ENCODE measurements around the gene SOWAHD.
"Not testable (repeated sequence)": the region's sequence is repeated elsewhere in the genome, so short reads cannot be mapped to it uniquely, and the experiment has no call there.

SOWAHD gene, protein sequence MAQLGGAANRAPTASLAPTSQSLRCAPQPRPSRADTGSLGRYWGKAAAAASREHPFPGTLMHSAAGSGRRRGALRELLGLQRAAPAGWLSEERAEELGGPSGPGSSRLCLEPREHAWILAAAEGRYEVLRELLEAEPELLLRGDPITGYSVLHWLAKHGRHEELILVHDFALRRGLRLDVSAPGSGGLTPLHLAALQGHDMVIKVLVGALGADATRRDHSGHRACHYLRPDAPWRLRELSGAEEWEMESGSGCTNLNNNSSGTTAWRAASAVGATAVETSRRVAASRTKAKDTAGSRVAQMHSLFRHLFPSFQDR

DNA sequence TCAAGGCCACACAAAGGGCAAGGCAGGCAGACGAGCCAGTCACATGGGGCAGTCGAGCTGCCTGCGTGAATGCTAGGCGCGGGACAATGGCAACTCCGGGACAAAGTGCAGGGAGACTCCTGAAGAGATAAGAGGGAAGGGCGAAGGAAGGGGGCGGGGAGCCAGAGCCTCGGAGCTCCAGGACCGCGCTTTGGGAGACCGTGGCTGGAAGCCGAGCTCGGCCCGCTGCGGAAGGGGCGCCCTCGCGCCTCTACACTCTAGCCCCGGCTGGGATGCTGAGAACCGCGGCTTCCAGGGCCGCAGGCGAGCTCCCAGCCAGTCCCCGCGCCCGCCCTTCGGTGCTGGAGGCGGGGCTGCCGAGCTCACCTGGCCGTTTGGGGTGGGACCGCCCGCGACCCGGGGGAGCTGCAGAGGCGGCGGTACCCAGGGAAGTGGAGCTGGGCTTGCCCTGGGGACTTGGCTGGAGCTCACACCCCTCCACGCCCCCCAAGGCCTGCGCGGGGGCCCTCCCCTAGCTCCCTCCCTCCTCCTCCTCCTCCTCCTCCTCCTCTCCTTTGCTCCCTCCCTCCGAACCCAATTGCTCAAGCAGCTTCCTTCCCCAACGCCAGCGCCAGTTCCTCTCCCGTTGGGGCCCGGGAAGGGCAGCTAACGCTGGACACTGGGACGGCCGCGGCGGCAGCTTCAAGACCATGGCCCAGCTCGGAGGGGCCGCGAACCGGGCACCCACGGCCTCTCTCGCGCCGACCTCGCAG lies at the start of gene SOWAHD:
TSS of gene SOWAHD (plus strand) at position 610 of the 752 bp plus-strand sequence. CDS start at position 690, 80 bp downstream.
- no peak for DNase-seq

DNA sequence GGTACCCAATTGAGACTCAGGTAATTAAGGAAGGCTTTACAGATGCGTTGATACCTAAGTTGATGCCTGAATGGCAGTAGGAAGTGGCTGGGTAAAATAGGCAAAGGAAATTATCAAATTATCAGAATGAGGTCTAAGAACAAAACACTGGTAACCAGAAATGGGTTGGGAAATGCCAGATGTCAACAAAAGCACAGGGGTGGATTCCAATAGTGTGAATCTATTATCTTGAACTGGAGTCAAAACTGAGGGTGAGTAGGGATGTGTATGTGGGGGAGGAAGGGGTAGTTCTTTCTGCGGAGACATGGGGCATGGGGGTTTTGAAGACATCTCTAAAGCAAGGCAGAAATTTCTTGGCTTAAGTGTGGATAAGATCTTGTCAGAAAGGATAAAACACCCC lies 49.5 kb upstream of the SOWAHD start:
- DNase-seq: no peak

DNA sequence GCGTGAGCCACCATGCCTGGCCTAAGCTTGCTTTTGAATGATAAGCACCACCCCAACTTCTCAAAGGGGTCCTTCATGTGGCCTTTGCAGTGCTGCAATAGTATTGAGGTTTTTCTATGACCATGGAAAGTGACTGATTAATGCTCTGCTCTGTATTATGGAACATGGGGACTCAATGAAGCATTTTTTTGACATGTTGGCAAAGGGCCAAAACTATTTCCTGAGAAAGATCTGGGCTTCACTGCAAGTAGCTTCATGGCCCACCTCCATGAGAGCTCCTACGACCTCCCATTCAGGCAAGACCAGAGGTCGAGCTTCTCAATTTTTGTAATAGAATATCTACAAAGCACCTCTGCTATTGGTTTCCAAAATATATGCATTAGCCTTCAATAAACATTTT lies 48.8 kb upstream of the SOWAHD start:
- no peak for DNase-seq

DNA sequence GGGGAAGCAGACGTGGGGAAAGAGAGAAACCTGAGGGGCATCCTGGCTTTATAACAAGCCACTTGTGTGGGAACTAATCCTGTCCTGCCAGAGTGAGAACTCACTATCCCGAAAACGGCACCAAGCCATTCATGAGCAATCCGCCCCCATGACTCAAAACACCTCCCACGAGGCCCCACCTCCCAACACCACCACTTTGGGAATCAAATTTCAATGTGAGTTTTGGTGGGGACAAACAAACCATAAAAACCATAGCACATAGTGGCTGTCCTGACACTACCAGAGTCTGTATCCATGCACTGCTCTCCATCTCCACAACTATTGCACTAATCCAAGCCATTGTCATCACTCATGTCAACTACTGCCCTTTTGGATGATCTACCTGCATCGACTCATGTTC lies 36.9 kb upstream of the SOWAHD start:
- DNase-seq: no peak

DNA sequence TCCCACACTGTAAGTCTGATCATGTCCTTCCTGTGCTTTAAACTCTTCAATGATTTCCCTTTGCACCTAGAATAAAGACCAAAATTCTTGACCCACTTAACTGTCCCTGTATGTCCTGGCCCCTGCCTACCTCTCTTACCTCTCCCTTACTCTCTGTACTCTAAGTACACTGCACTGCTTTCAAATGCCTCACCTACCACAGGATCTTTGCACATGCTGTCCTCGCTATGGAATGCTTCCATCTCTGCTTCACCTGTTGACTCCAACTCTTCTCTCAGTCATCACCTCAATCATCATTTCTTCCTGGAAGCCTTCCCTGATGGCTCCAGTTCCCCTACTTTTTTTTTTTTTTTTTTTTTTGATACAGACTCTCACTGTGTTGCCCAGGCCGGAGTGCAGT lies 36.5 kb upstream of the SOWAHD start:
- no peak for DNase-seq

DNA sequence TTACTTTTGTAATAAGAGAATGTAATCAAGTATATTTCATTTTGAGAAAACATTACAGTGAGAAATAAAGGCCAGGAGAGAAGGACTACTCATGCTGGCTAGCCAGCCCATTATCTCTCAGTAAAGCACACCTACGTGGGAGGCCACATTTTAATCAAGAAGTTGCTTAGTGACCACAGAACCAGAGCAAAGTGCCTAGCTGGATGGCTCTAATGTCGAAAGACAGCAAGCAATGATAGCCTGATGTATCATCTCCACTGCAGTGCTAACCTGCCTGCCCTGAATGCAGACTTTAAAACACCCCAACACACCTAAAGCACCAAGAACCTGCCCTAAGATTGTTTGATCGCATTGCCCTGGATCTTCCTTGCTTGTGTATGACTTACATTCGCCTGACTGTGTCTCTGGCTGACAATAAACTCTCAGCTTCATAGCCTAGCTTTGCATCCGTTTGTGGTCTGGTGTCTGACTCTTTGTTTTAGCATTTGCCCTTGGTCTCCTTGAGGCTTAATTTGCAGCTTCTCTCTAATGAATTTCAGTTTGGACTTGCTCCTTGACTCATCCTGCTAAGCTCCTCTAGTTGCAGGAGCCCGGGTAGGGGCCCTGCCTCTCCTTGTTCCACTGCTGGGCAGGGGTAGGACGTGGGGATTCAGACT lies 31.4 kb upstream of the SOWAHD start:
- DNase-seq: no peak

DNA sequence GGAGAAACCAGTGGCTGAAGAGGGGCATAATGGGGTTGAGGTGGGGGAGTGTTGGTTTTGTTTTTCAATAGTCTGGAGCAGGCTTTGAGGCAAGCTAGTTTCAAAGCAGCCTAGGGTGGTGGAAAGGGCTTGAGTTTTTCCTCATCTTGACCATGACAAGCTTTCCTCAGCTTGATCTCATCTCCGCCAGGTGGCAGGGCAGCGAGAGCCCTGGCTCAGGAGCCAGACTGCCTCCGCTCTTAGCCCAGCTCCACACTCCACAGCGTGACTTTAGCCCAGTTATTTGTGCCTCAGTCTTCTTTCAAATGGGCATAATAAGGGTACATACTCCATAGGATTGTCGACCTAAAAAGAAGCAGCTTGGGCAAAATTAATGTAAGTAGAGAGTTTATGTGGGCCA lies 29.9 kb upstream of the SOWAHD start:
- DNase-seq: no peak

DNA sequence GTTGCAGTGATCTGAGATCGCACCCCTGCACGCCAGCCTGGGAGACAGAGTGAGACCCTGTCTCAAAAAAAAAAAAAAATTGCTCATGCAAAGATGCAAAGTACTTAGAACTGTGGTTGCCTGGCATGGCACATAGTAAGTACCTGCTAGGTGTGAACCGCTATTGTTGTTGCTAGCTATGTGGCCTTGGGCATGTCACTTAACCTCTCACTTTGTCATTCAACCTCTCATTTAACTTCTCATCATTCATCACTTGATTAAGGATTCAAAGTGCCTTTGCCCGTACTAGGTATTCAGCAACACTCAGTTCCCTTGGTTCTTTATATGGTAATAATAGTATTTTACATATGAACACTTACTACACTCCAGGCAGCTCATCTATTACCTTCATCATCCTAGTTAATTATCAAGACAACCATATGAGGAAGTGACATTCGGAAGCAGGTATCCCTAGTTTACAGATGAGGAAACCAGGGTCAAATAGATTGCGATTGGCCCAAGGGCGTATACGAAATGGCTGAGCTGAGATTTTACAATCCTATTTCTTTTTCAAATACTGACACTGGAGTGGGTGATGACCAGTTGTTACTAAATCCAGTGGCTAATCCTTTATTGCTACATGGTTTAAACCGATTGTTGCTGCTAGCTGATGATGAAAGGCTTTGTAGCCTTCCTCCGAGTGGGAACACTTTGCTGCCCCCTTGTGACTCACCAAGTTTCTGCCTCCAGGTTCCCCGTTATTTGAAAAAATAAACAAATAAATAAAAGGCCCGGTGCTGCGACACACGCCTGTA lies 28.8 kb upstream of the SOWAHD start:
- DNase-seq: peak; percentile 57

DNA sequence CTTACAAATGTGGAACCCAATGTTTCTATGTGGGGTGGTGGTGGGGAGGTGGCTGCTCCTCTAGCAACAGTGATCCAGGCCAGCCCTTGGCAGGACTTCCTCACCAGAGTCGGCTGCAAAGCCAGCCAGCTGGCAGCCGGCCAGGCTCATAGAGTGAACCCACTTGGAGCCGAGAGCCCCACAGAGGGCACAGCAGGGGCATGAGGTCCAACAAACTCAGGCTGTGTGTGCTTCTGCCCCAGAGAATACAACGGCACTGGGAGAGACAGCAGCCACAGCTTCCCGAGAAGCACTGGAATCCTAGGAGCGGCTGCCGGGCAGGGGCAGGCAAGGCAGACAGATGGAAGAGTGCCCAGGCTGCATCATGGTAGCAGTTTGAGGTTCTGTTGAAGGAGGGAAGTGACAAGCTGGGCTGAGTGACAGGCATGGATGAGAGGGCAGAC lies 23.5 kb upstream of the SOWAHD start:
- DNase-seq: peak; percentile 33

DNA sequence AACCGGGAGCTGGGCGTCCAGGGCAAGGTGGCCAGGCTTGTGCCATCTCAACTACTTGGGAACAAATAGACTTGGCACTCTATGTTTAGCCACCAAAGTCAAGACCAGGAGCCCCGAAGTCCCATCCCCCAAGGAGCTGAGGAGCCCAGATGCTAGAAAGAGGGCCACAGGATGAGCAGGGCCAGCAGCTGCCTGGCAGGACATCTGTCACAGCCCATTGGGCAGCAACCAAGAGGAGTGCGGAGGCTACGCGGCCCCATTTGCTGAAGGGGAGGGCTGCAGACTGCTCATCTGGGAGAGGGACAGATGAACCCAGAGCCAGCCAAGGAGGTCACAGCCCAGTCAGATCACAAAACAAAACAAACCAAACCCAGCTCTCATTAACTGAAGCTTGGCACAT lies 22.9 kb upstream of the SOWAHD start:
- no peak for DNase-seq

DNA sequence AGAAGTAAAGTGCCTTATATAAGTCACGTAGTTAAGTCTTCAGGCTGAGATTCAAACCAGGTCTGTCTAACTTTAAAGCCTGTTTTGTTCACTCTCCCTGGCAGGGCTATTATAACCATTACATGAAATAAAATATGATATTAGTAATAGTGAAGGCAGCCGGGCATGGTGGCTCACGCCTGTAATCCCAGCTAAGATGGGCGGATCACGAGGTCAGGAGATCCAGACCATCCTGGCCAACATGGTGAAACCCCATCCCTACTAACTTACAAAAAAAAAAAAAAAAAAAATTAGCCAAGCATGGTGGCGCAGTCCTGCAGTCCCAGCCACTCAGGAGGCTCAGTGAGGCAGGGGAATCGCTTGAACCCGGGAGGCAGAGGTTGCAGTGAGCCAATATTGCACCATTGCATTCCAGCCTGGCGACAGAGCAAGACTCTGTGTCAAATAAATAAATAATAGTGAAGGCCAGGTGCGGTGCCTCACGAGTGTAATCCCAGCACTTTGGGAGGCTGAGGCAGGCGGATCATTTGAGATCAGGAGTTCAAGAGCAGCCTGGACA lies 22.1 kb upstream of the SOWAHD start:
- DNase-seq: no peak

DNA sequence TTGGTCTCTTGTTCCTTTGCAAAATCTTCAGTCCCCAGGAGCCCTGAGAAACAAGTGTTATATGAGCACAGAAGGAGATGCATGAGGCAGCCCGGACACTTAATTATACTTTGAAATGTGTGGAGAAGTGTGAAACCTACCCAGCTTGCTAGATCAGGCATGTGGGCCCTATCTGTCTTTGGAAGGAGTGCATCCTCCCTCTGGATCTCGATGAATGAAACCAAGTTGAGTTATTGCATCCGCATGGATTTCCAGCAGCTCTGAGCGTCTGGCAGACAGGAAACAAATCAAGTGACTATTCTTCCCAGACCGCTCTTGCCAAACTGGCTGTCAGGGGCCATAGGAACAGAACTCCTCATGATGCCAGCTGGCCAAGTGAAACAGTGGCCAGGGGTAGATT lies 19.6 kb upstream of the SOWAHD start:
- no peak for DNase-seq

DNA sequence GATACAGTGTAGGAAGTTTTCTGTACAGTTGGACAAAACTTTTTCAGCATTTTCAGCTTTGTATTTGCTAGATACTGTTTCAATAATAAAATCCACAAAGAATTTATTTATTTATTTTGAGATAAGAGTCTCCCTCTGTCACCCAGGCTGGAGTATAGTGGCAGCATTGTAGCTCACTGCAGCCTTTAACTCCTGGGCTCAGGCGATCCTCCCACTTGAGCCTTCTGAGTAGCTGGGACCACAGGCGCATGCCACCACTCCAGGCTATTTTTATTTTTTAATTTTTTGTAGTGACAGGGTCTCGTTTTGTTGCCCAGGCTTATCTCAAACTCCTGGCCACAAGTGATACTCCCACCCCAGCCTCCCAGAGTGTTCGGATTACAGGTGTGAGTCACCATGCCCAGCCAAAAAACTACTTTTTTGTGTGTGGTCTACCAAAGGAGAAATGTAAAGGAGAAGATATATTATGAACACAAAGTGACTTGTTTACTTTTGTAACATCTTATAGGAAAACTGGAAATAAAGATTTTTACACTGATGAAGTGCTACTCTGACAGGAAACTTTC lies 13.0 kb upstream of the SOWAHD start:
- no peak for DNase-seq

DNA sequence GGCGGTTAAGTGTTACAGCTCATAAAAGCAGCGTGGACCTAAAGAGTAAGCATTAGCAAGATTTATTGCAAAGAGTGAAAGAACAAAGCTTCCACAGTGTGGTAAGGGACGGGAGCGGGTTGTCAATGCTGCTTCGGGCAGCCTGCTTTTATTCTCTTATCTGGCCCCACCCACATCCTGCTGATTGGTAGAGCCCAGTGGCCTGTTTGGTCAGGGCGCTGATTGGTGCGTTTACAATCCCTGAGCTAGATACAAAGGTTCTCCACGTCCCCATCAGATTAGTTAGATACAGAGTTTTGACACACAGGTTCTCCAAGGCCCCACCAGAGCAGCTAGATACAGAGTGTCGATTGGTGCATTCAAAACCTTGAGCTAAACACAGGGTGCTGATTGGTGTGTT lies 8.3 kb upstream of the SOWAHD start:
- not testable (repeated sequence) for DNase-seq

DNA sequence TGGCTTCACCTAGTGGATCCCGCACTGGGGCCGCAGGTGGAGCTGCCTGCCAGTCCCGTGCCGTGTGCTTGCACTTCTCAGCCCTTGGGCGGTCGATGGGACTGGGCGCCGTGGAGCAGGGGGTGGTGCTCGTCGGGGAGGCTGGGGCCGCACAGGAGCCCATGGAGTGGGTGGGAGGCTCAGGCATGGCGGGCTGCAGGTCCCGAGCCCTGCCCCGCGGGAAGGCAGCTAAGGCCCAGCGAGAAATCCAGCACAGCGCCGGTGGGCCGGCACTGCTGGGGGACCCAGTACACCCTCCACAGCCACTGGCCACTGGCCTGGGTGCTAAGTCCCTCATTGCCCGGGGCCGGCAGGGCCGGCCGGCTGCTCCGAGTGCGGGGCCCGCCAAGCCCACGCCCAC lies 7.6 kb upstream of the SOWAHD start:
- not testable (repeated sequence) for DNase-seq

DNA sequence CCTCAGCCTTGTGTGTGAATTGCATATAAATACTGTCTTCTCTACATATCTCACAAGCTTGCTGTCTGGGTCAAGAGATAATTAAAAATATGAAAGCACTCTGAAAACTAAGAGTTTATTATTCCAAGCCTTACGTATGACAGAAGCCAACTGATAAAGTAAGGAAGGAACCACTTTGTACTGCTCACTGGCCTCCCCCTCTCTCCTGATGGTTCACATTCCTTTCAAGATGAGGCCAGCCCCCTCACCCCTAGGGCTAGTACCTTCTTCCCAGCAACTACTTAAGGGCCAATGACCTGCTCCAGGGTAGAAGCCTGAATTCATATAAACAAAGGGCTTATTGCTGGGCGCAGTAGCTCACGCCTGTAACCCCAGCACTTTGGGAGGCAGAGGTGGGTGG lies 5.4 kb upstream of the SOWAHD start:
- no peak for DNase-seq

DNA sequence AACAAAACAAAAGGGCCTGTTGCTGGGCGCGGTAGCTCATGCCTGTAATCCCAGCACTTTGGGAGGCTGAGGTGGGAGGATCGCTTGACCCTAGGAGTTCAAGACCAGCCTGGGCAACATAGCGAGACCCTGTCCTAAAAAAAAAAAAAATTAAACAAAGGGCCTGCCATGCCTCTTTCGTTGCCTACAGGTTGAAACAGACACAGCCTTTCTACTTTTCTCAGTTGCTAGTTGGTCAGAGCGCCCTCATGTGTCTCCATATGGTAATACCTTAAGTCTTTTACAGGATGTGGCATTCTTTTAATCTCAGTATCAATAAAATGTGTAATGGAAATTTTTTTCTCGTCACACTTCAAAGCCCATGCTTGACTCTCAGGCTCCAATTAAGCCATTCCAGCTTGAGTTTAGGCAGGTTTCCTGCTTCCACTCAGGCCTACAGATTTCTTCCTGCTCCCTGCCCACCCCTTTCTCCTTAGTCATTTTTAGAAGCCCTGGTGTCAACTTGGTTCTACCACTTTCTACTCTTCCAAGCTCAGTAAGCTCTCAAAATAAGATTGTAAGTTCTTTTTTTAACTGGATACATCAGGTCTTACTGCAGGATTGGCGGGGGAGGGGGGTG lies 4.6 kb upstream of the SOWAHD start:
- peak; percentile 47 for DNase-seq

DNA sequence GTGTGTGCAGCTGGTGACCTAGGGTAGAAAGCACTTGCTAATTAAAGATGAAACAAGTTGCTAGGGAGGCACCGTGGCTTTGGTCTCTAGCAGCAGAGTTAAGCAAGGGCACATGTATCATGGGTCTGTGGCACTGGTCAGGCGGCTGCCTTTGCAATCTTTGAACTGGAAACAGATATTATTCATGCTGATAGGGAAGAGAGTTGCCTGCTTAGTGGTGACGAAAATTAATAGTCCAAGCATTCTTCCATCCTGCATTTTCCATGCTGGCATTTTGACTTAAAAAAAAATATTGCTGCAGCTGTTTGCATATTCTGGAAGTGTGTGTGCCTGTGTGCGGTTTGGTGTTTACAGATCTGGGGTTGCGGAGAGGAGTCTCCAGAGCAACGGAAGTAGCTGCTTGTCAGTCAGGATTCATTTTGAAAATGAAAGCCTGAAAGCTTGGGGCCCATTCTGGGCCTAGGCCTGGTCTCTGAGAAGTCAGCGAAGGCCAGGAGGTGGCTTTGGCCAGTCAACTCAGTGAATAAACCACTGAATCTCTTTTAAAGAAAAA lies 2.3 kb upstream of the SOWAHD start:
- no peak for DNase-seq

DNA sequence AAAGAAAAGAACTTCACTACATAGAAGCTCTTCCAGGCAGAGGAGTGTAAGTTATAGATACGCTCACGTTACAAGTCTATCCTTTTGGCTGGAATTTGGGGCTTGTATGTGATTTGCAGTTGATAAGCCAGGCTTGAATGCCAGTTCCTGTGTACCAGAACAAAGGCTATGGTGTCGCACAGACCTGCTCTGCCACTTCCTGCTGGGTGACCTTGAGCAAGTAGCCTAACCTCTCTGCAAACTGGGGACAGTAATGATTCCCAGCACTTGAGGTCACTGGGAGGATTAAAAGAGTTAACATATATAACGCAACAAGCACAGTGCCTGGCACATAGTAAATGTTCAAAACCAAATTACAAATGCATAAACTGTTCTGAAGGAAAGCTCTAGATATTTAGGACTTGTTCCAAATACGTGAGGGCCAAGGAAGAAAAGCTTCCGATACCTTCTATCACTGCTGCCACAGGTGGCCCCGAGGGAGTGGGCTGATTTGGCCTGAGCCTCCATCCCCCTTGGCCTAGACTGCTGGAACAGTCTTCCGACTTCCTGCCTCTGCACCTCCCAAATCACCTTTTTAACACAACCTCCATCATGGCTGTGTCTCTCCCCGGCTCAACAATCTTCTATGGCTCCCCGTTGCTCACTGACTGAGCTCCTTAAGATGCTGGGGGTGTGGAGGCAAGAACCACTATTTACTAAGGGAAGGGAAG lies 1.3 kb upstream of the SOWAHD start:
- no peak for DNase-seq

DNA sequence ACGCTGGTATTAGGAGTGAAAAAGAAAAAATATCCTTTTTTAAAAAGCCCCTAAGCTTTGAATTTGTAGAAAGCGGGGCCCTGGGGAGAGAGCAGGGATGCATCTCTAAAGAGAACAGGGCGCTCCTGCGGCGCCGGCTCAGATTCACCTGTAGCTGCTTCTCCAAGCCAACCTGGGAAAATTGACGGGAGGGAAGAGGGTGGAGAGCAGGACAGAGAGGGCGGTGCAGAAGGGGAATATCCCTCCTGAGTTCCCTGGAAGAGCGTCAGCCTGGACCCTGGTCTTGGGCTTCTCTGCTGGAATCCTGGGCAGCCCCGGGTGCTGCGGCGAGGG lies 776 bp upstream of the SOWAHD start:
- no peak for DNase-seq

DNA sequence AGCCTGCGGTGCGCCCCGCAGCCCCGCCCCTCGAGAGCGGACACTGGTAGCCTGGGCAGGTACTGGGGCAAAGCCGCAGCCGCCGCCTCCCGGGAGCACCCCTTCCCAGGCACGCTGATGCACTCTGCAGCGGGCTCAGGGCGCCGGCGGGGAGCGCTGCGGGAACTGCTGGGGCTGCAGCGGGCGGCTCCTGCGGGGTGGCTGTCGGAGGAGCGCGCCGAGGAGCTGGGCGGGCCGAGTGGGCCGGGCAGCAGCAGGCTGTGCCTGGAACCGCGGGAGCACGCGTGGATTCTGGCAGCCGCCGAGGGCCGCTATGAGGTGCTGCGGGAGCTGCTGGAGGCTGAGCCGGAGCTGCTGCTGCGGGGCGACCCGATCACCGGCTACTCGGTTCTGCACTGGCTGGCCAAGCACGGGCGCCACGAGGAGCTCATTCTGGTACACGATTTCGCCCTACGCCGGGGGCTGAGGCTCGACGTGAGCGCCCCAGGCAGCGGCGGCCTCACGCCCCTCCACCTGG lies 401 bp downstream of the SOWAHD start:
- DNase-seq: no peak

Measured in NCI-H2227 treated with DMSO at 0.1 percent for 48 hours (cell line).